Measurements from ENCODE around the gene CDH18. TPM values are rescaled to one million over a fixed set of nuclear protein-coding genes. Genes with fewer than 3 reads are reported as not detected.

Gene CDH18
- total RNA-seq, 1 experiment from 2014 or later = not detected

- Histone ChIP-seq H4K20me1 (ENCODE audit: insufficient read depth) (no peaks in the 10 kb centered on the region), H3K36me3 (ENCODE audit: control insufficient read depth in 1 of 2, insufficient read depth in 2 of 2, low read length in 2 of 2) (no peaks in the 10 kb centered on the region), H3K4me2 (ENCODE audit: low read length) (no peak overlapping the region), H3K79me2 (ENCODE audit: insufficient read depth, low read length) (no peaks in the 10 kb centered on the region), H3K4me3 (replicated peaks in 1 of 2; ENCODE audit: low read depth in 1 of 2, low read length in 2 of 2) (no peak overlapping the region), H3K27ac (ENCODE audit: low read depth, low read length) (no peak overlapping the region), H3K9me2 (ENCODE audit: insufficient read depth) (no peaks in the 10 kb centered on the region), H3K9me3 (ENCODE audit: control insufficient read depth in 1 of 2, insufficient read depth in 1 of 2, low read depth in 1 of 2, low read length in 2 of 2) (peaks cover 3 to 9% of the 10 kb centered on the region in 2 experiments; a peak in 2 of 4 replicates), H3K27me3 (ENCODE audit: insufficient read depth, low read length) (no peaks in the 10 kb centered on the region), H3K9ac (ENCODE audit: low read length) (no peak overlapping the region), H2AFZ (ENCODE audit: low read depth, low read length, poor library complexity, severe bottlenecking) (no peak overlapping the region), H3K4me1 (ENCODE audit: control insufficient read depth in 1 of 2, insufficient read depth in 2 of 2, low read length in 2 of 2) (no peaks in the 10 kb centered on the region)
- ChIA-PET RAD21 (ENCODE audit: low non-redundant PET in 1 of 2, low total read pairs in 2 of 2, uncharacterized antibody in 2 of 2, unreplicated experiment in 2 of 2) (no interaction called here), POLR2A (no interaction called here), CTCF (no interaction called here)
- TF ChIP-seq TCF7L2 (IDR thresholded peaks at IDR 0.05; ENCODE audit: borderline replicate concordance, extremely low read depth, insufficient read depth, insufficient read length) = no peak
- TF ChIP-seq FOSL1 (IDR thresholded peaks at IDR 0.05; ENCODE audit: low read depth) = no peak
- TF ChIP-seq EZH2 (IDR thresholded peaks at IDR 0.05) = no peak
- TF ChIP-seq REST (IDR thresholded peaks at IDR 0.05; ENCODE audit: low read depth) = no peak
- no peak for TF ChIP-seq ZNF274 (IDR thresholded peaks at IDR 0.05; ENCODE audit: low read depth, low read length)
- no peak for TF ChIP-seq CBX3 (IDR thresholded peaks at IDR 0.05; ENCODE audit: low read depth)
- no peak for TF ChIP-seq CTCF (IDR thresholded peaks at IDR 0.05 in 2 of 3, conservative IDR thresholded peaks at IDR 0.05 in 1 of 3; ENCODE audit: borderline replicate concordance in 1 of 3, insufficient read depth in 1 of 3, low read depth in 2 of 3, low read length in 2 of 3)
- no peak for TF ChIP-seq SP1 (IDR thresholded peaks at IDR 0.05; ENCODE audit: low read depth)
- TF ChIP-seq YY1 (IDR thresholded peaks at IDR 0.05; ENCODE audit: extremely low read depth, insufficient replicate concordance, low read depth, low read length) = no peak
- no peak for TF ChIP-seq EZH2phosphoT487 (IDR thresholded peaks at IDR 0.05; ENCODE audit: borderline replicate concordance)
- no peak for TF ChIP-seq SIN3A (IDR thresholded peaks at IDR 0.05; ENCODE audit: low read depth)
- no peak for TF ChIP-seq RAD21 (IDR thresholded peaks at IDR 0.05; ENCODE audit: low read depth)
- DNase-seq (ENCODE audit: low read depth, low spot score) = no peak
- BruUV-seq (replicated peaks) = no TSS peak
- intact Hi-C loops (cut with micrococcal nuclease) = no loop called here
- ATAC-seq = no peak
Observed at GRCh38 chr5:19927170-19927569, 60.8 kb downstream of the CDH18 start.
